Inflammatory macrophage treated with lipopolysaccharide for 4 hours (primary cell): Measurements from ENCODE around the gene PARD3.
"Not testable (repeated sequence)": the region's sequence is repeated elsewhere in the genome, so short reads cannot be mapped to it uniquely, and the experiment has no call there.

Source experiments
- DNase-seq: peaks from one replicate; pipeline ENCODE4 v3.0.0-alpha.2; 2020

Gene PARD3

GRCh38 chr10:34815185-34816084 is at the start of gene PARD3:
Gene PARD3 (minus strand): TSS chr10:34815296. CDS start chr10:34814995, 301 bp downstream.
- no peak for DNase-seq

- no peak for DNase-seq
Observed at GRCh38 chr10:34864149-34865067, 49.3 kb upstream of the PARD3 start.

- DNase-seq = no peak
Observed at GRCh38 chr10:34862892-34863291, 47.8 kb upstream of the PARD3 start.

- no peak for DNase-seq
Observed at GRCh38 chr10:34861293-34862021, 46.4 kb upstream of the PARD3 start.

- no peak for DNase-seq
Observed at GRCh38 chr10:34859170-34859569, 44.1 kb upstream of the PARD3 start.

GRCh38 chr10:34858003-34858402 is 42.9 kb upstream of the PARD3 start:
- no peak for DNase-seq

- no peak for DNase-seq
Observed at GRCh38 chr10:34854147-34854601, 39.1 kb upstream of the PARD3 start.

- no peak for DNase-seq
Observed at GRCh38 chr10:34853357-34853756, 38.3 kb upstream of the PARD3 start.

- no peak for DNase-seq
Observed at GRCh38 chr10:34850558-34850957, 35.5 kb upstream of the PARD3 start.

- no peak for DNase-seq
Observed at GRCh38 chr10:34850036-34850435, 34.9 kb upstream of the PARD3 start.

- no peak for DNase-seq
Observed at GRCh38 chr10:34845070-34845469, 30.0 kb upstream of the PARD3 start.

GRCh38 chr10:34844448-34844847 is 29.4 kb upstream of the PARD3 start:
- DNase-seq = no peak

- not testable (repeated sequence) for DNase-seq
Observed at GRCh38 chr10:34843470-34843869, 28.4 kb upstream of the PARD3 start.

GRCh38 chr10:34838366-34838900 is 23.3 kb upstream of the PARD3 start:
- no peak for DNase-seq

GRCh38 chr10:34835908-34836508 is 20.9 kb upstream of the PARD3 start:
- DNase-seq = no peak

- DNase-seq = no peak
Observed at GRCh38 chr10:34834274-34834673, 19.2 kb upstream of the PARD3 start.

GRCh38 chr10:34830217-34830822 is 15.2 kb upstream of the PARD3 start:
- DNase-seq = no peak

GRCh38 chr10:34826857-34827766 is 12.0 kb upstream of the PARD3 start:
- no peak for DNase-seq

GRCh38 chr10:34826221-34826620 is 11.1 kb upstream of the PARD3 start:
- DNase-seq = no peak

- no peak for DNase-seq
Observed at GRCh38 chr10:34825414-34825813, 10.3 kb upstream of the PARD3 start.

- DNase-seq = no peak
Observed at GRCh38 chr10:34824870-34825269, 9.8 kb upstream of the PARD3 start.
